DMS53 treated with DMSO at 0.1 percent for 48 hours (cell line): ENCODE data around the gene GNE.
"Not testable (repeated sequence)": the region's sequence is repeated elsewhere in the genome, so short reads cannot be mapped to it uniquely, and the experiment has no call there.

ENCODE experiments used
- DNase-seq: peaks from one replicate; lab custom pipeline; 2025; ENCODE audit not compliant: unreplicated experiment; lab: John Stamatoyannopoulos, UW

The GNE gene

GRCh38 chr9:36208521-36209253 is 49.6 kb downstream of the GNE start:
- DNase-seq, result no peak

DNA sequence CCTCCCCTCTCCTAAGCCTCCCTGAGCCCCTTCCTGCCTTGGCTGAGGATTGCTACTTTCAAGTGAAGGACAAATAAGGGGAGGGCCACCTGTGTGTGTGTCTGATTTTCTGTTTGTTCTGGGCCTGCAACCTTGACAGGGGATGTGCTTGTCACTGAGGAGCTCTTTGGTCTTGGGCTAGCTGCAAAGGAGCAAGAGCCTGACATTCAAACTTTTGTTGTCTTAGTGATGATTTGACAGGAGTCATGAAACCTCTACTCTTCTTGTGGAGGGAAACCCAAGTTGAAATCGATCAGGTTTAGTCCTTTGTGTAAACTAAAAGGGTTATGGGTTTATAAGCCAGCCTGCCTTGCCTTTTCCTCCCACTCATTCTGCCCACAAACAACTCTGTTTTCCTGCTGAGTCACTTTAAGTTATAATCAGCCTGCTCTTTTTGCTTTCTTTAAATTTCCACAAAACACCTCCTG is 50.7 kb downstream of the GNE start:
- no peak for DNase-seq

DNA sequence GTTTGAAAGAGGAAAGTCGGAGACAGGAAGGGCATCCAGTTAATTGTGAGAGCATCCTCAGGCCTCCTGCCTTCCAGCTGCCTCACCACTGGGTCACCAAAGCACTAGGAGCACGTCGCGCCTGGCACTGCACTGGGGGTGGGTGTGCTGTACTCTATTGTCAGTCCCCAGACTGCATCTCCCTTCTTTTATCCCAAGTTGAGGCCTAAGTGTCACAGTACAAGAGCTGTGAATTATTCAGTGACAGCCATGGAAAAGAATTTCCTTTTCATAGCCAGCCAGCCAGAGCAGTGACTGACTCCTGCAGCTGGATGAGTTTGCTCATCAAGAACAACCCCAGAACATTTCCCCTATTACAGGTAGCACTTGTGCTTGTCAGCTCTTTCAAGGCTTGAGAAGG is 51.2 kb downstream of the GNE start:
- DNase-seq, result no peak

- no peak for DNase-seq
These were observed 53.2 kb downstream of the GNE start for GRCh38 chr9:36204906-36205547.

- DNase-seq, result no peak
These were observed 63.8 kb downstream of the GNE start for GRCh38 chr9:36194326-36195000.

GRCh38 chr9:36193023-36193422 is 65.2 kb downstream of the GNE start:
- DNase-seq, result no peak

GRCh38 chr9:36192196-36192595 is 66.1 kb downstream of the GNE start:
- no peak for DNase-seq

DNA sequence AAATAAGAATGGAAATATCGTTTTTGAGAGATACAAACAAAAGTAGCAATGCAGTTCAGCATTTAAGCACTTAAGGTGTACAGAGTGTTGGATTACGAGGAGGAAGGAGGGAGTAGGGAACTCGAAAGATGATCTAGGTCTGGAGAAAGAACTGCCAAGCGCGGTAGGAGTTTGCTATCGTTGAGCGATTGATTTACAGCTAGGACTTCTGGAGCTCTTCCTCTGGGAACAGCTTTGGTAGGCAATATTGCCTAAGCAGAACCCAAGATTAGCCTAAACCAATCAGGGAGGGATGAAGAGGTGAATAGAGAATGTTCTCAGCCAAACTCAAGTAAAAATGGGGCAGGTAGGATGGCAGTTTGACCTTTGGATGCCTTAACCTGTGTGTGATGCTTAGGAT is 66.6 kb downstream of the GNE start:
- no peak for DNase-seq

- DNase-seq, result no peak
These were observed 67.0 kb downstream of the GNE start for GRCh38 chr9:36191290-36191645.

DNA sequence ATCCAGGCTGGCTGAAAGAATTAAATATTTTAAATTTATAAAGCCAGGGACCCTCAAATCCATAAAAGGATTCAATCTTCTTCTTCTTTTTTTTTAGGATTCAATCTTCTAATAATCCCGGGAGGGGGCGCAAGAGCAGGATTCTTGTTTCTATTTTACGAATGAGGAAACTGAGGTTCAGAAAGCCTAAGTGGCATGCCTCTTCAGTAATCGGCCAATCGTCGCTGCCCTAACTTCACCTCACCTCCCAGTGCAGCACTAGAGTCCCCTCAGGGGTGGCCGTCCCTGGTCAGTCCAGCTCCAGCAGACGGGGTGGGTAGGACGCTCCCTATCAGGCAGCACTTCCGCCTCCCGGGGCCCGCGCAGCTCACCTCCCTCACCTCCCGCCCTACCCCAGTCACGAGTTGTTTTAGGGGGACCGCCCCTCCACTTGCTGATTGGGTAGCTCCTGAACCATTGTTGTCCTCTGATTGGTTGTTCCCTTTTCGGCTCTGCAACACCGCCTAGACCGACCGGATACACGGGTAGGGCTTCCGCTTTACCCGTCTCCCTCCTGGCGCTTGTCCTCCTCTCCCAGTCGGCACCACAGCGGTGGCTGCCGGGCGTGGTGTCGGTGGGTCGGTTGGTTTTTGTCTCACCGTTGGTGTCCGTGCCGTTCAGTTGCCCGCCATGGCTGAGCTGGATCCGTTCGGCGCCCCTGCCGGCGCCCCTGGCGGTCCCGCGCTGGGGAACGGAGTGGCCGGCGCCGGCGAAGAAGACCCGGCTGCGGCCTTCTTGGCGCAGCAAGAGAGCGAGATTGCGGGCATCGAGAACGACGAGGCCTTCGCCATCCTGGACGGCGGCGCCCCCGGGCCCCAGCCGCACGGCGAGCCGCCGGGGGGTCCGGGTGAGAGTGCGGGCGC is 67.6 kb downstream of the GNE start, which contains the start of gene CLTA:
Gene CLTA (plus strand): TSS at position 534 of the 902 bp plus-strand sequence. CDS start 136 bp downstream, at position 670.
- DNase-seq, result peak; percentile 93

DNA sequence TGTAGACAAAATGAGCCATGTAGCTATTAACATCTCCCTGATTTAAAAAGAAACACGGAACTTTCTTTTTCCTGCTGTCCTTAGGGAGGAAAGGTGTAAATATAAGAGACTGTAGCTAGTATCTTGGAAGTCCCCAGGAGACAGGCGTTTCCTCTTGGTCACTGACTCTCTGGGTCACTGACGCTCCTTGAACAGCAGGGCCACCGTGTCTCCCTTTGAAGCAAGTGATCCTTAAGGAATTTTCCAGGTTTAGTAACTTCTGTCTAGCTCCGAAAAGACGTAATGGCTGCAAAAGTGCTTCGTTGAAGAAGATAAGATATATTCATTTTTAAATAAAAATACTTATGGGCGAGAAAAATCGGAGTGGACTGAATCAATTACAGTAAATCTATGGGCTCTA is 68.3 kb downstream of the GNE start:
- no peak for DNase-seq

DNA sequence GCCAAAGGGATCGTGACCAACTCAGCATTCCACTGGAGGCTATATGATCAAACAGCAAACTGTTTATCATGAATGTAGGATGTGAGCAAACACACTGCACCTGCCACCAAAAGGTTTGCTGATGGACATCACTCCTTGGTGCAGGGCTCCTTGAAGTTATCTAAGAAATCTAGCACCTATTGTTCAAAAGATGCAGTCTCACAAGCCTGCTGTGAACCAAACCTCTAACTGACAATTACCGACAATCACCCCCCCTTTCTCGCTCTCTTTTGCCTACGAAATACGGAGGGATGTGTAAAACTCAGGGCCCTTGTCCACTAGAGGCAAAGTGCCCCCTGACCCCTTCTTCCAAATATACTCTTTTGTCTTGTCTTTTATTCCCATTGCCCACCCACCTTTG is 70.0 kb downstream of the GNE start:
- DNase-seq, result no peak

- no peak for DNase-seq
These were observed 70.8 kb downstream of the GNE start for GRCh38 chr9:36187414-36187813.

- DNase-seq, result not testable (repeated sequence)
These were observed 78.0 kb downstream of the GNE start for GRCh38 chr9:36180243-36180642.

DNA sequence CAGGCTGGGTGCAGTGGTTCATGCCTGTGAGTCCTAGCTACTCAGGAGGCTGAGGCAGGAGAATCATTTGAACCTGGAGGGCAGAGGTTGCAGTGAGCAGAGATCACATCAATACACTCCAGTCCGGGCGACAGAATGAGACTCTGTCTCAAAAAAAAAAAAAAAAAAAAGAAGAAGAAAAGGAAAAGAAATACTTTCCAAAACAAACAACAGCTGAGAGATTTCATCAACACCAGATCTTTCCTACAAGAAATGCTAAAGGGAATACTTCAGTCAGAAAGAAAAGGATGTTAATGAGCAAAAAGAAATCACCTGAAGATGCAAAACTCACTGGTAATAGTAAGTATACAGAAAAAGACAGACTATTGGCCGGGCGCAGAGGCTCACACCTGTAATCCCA is 80.7 kb downstream of the GNE start:
- DNase-seq, result no peak

DNA sequence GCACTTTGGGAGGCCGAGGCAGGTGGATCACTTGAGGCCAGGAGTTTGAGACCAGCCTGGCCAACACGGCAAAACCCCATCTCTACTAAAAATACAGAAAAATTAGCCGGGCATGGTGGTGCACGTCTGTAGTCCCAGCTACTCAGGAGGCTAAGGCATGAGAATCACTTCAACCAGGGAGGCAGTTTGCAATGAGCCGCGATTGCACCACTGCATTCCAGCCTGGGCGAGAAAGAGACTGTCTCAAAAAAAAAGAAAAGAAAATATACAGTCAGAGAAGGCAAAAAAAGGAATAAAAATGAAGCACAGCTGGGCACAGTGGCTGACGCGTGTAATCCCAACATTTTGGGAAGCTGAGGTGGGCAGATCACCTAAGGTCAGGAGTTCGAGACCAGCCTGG is 81.8 kb downstream of the GNE start:
- not testable (repeated sequence) for DNase-seq

DNA sequence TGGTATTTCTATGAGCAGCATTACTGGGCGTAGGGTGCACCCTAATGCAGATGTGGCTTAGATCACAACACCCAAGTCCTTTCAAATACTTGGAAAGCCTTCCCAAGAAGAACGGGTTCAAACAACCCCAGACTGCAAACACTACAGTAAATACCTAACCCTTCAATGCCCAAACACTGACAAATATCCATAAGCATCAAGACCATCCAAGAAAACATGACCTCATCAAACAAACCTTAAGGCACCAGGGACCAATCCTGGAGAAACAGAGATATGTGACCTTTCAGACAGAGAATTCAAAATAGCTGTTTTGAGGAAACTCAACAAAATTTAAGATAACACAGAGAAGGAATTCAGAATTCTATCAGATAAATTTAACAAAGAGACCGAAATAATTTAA is 83.0 kb downstream of the GNE start:
- not testable (repeated sequence) for DNase-seq

GRCh38 chr9:36174731-36175130 is 83.5 kb downstream of the GNE start:
- no peak for DNase-seq

- DNase-seq, result no peak
These were observed 84.0 kb downstream of the GNE start for GRCh38 chr9:36174271-36174670.

DNA sequence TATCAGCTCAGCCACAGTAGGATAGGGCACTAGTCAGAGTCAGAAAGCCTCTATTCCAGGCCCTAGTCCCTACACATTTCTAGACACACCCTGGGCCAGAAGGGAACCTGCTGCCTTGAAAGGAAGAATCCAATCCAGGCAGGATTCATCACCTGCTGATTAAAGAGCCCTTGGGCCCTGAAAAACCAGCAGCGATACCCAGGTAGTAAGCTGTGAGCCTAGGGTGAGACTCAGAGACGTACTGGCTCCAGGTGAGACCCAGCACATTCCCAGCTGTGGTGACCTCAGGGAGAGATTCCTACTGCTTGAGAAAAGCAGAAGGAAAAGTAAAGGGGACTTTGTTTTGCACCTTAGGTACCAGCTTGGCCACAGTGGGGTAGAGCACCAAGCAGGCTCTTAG is 84.4 kb downstream of the GNE start:
- no peak for DNase-seq

DNA sequence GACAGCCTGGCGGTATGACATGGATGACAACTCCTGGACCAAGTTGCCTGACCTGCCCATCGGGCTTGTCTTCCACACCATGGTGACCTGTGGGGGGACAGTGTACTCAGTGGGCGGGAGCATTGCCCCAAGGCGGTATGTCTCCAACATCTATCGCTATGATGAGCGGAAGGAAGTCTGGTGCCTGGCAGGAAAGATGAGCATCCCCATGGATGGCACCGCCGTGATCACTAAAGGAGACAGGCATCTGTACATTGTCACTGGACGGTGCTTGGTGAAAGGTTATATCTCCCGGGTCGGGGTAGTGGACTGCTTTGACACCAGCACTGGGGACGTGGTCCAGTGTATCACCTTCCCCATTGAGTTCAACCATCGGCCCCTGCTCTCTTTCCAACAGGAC is 87.7 kb downstream of the GNE start:
- no peak for DNase-seq
